ENCODE results near the gene SARS1. TPM values are rescaled to one million over a fixed set of nuclear protein-coding genes. Genes with fewer than 3 reads are reported as not detected.
"Not testable (repeated sequence)": the region's sequence is repeated elsewhere in the genome, so short reads cannot be mapped to it uniquely, and the experiment has no call there.

Gene SARS1
- total RNA-seq, 1 donor from 2014 or later = 118 TPM

DNA sequence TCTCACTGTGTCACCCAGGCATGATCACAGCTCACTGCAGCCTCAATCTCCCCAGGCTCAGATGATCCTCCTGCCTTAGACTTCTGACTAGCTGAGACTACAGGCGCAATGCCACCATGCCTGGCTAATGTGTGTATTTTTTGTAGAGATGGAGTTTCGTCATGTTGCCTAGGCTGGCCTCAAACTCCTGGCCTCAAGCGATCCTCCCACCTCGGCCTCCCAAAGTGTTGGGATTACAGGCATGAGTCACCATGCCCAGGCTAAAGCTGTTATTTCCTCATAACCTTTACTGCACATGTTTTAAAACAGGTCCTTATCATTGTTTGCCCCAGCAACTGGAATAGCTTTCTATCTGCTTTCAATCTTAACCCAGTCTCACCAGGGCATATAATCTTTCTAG is 2.9 kb downstream of the SARS1 start:
- H3K9me3 ChIP-seq (ENCODE audit: low read depth) = no peaks in the 10 kb centered on the region
- H3K4me2 ChIP-seq = no peak overlapping the region
- H3K79me2 ChIP-seq (ENCODE audit: low read depth) = peaks cover 77% of the 10 kb centered on the region
- no peak overlapping the region for H3K27ac ChIP-seq
- no peaks in the 10 kb centered on the region for H3K27me3 ChIP-seq
- TF ChIP-seq, protein P1, sequence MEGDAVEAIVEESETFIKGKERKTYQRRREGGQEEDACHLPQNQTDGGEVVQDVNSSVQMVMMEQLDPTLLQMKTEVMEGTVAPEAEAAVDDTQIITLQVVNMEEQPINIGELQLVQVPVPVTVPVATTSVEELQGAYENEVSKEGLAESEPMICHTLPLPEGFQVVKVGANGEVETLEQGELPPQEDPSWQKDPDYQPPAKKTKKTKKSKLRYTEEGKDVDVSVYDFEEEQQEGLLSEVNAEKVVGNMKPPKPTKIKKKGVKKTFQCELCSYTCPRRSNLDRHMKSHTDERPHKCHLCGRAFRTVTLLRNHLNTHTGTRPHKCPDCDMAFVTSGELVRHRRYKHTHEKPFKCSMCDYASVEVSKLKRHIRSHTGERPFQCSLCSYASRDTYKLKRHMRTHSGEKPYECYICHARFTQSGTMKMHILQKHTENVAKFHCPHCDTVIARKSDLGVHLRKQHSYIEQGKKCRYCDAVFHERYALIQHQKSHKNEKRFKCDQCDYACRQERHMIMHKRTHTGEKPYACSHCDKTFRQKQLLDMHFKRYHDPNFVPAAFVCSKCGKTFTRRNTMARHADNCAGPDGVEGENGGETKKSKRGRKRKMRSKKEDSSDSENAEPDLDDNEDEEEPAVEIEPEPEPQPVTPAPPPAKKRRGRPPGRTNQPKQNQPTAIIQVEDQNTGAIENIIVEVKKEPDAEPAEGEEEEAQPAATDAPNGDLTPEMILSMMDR (IDR thresholded peaks at IDR 0.05) = no peak
- no peak for TF ChIP-seq EZH2 (IDR thresholded peaks at IDR 0.05)
- no peak for TF ChIP-seq EZH2phosphoT487 (IDR thresholded peaks at IDR 0.05)
- peaks cover 13% of the 10 kb centered on the region for H3K4me1 ChIP-seq
- H2AFZ ChIP-seq (replicated peaks) = no peak overlapping the region
- no peaks in the 10 kb centered on the region for H3K27me3 Mint-ChIP-seq (ENCODE audit: insufficient read depth, low read depth)
- no peak overlapping the region for H3K27ac Mint-ChIP-seq
- H3K4me3 ChIP-seq = no peak overlapping the region
- no peaks in the 10 kb centered on the region for H3K36me3 ChIP-seq
- H4K20me1 ChIP-seq (ENCODE audit: low read depth) = peaks cover 21% of the 10 kb centered on the region
- H3K4me3 Mint-ChIP-seq = no peak overlapping the region
- H3F3A ChIP-seq (ENCODE audit: low read depth) = peaks cover 8% of the 10 kb centered on the region
- peaks cover 23% of the 10 kb centered on the region for H3K4me1 Mint-ChIP-seq
- no peak for DNase-seq (ENCODE audit: low spot score)
- peaks cover 16% of the 10 kb centered on the region for H3K36me3 Mint-ChIP-seq
- H3K9ac ChIP-seq = no peak overlapping the region
- no peaks in the 10 kb centered on the region for H3K9me3 Mint-ChIP-seq

- Histone ChIP-seq H4K20me1 (ENCODE audit: low read depth) (peaks cover 21% of the 10 kb centered on the region), H3K27me3 (no peaks in the 10 kb centered on the region), H3K9me3 (ENCODE audit: low read depth) (no peaks in the 10 kb centered on the region), H3K4me2 (no peak overlapping the region), H3K4me1 (peaks cover 8% of the 10 kb centered on the region), H3F3A (ENCODE audit: low read depth) (peaks cover 4% of the 10 kb centered on the region), H3K79me2 (ENCODE audit: low read depth) (peaks cover 93% of the 10 kb centered on the region), H3K9ac (no peak overlapping the region), H3K36me3 (peaks cover 5% of the 10 kb centered on the region), H2AFZ (replicated peaks) (no peak overlapping the region), H3K27ac (no peak overlapping the region), H3K4me3 (no peak overlapping the region)
- TF ChIP-seq EZH2phosphoT487 (IDR thresholded peaks at IDR 0.05) (no peak), EZH2 (IDR thresholded peaks at IDR 0.05) (no peak)
- TF ChIP-seq, protein P1 (IDR thresholded peaks at IDR 0.05) = no peak
- Mint-ChIP-seq H3K4me3 (no peak overlapping the region), H3K36me3 (peaks cover 22% of the 10 kb centered on the region), H3K9me3 (no peaks in the 10 kb centered on the region), H3K27ac (no peak overlapping the region), H3K27me3 (ENCODE audit: insufficient read depth, low read depth) (no peaks in the 10 kb centered on the region), H3K4me1 (peaks cover 19% of the 10 kb centered on the region)
- no peak for DNase-seq (ENCODE audit: low spot score)
These were observed 4.8 kb downstream of the SARS1 start for GRCh38 chr1:109218516-109218915.

DNA sequence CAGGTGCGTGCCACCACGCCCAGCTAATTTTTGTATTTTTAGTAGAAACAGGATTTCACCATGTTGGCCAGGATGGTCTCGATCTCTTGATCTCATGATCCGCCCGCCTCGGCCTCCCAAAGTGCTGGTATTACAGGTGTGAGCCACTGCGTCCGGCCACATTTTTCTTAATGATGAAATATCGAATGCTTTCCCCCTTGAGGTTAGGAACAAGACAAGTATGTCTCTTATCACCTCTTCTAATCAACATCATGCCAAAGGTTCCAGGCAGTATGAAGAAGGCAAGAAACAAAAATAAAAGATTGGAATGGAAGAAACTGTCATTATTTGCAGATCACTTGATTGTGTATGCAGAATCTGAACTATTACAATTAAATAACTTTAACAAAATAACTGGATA is 7.5 kb downstream of the SARS1 start:
- not testable (repeated sequence) for H2AFZ ChIP-seq (replicated peaks); H3K9me3 Mint-ChIP-seq; H3K9me3 ChIP-seq (ENCODE audit: low read depth); H3K27me3 Mint-ChIP-seq (ENCODE audit: insufficient read depth, low read depth); DNase-seq (ENCODE audit: low spot score); H3K4me3 ChIP-seq; H3K4me2 ChIP-seq; H3K4me1 ChIP-seq; H3F3A ChIP-seq (ENCODE audit: low read depth); H3K27me3 ChIP-seq; H3K27ac ChIP-seq; H3K36me3 ChIP-seq; H3K27ac Mint-ChIP-seq; H3K9ac ChIP-seq
- peaks cover 16% of the 10 kb centered on the region for H3K4me1 Mint-ChIP-seq
- Histone ChIP-seq H4K20me1 (ENCODE audit: low read depth) (peaks cover 11% of the 10 kb centered on the region), H3K79me2 (ENCODE audit: low read depth) (peaks cover 94% of the 10 kb centered on the region)
- peak overlapping the region; percentile 22 for H3K4me3 Mint-ChIP-seq
- H3K36me3 Mint-ChIP-seq = peaks cover 22% of the 10 kb centered on the region

DNA sequence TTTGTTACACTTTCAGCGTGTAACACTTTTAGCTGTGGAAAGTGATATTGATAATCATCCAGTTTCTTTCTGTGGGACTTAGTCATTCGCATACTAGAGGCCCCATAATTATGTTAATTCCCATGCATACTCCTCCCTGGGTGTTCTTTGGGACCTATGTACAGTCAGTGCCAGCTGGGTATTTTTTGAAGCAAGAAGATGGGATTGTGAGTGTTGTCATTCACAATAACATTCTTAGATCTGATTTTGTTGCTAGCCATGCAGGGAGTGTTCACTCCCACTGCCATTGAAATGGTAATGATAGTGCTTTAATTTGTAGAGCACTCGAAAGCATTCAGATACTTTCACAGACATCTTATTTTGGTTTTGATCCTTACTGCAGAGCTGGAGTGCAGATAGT is 11.6 kb downstream of the SARS1 start:
- Histone ChIP-seq H3K36me3 (peaks cover 5% of the 10 kb centered on the region), H3K9ac (no peak overlapping the region), H3F3A (ENCODE audit: low read depth) (peaks cover 40% of the 10 kb centered on the region), H4K20me1 (ENCODE audit: low read depth) (peaks cover 8% of the 10 kb centered on the region), H3K4me1 (peaks cover 27% of the 10 kb centered on the region), H2AFZ (replicated peaks) (no peak overlapping the region), H3K27ac (peak overlapping the region; percentile 9), H3K27me3 (no peaks in the 10 kb centered on the region), H3K79me2 (ENCODE audit: low read depth) (peaks cover 67% of the 10 kb centered on the region), H3K4me3 (no peak overlapping the region), H3K4me2 (no peak overlapping the region), H3K9me3 (ENCODE audit: low read depth) (no peaks in the 10 kb centered on the region)
- no peak overlapping the region for H3K4me3 Mint-ChIP-seq
- TF ChIP-seq EZH2 (IDR thresholded peaks at IDR 0.05) (no peak), EZH2phosphoT487 (IDR thresholded peaks at IDR 0.05) (no peak)
- TF ChIP-seq, protein P1 (IDR thresholded peaks at IDR 0.05) = no peak
- peaks cover 42% of the 10 kb centered on the region for H3K4me1 Mint-ChIP-seq
- H3K36me3 Mint-ChIP-seq = peaks cover 13% of the 10 kb centered on the region
- H3K27ac Mint-ChIP-seq = peak overlapping the region; percentile 70
- no peaks in the 10 kb centered on the region for H3K9me3 Mint-ChIP-seq
- DNase-seq (ENCODE audit: low spot score) = no peak
- peaks cover 2% of the 10 kb centered on the region for H3K27me3 Mint-ChIP-seq (ENCODE audit: insufficient read depth, low read depth)

Measured in neural progenitor cell (in vitro differentiated cells).